GM18870 (cell line): Measurements from ENCODE around the gene RPL37.
"Not testable (repeated sequence)": the region's sequence is repeated elsewhere in the genome, so short reads cannot be mapped to it uniquely, and the experiment has no call there.

Source experiments
- ATAC-seq: cut with Tn5 transposase; IDR thresholded peaks from one replicate; pipeline ENCODE4 v1.9.1; 2021; ENCODE audit warnings: moderate library complexity; ENCODE audit not compliant: unreplicated experiment

The RPL37 gene

DNA sequence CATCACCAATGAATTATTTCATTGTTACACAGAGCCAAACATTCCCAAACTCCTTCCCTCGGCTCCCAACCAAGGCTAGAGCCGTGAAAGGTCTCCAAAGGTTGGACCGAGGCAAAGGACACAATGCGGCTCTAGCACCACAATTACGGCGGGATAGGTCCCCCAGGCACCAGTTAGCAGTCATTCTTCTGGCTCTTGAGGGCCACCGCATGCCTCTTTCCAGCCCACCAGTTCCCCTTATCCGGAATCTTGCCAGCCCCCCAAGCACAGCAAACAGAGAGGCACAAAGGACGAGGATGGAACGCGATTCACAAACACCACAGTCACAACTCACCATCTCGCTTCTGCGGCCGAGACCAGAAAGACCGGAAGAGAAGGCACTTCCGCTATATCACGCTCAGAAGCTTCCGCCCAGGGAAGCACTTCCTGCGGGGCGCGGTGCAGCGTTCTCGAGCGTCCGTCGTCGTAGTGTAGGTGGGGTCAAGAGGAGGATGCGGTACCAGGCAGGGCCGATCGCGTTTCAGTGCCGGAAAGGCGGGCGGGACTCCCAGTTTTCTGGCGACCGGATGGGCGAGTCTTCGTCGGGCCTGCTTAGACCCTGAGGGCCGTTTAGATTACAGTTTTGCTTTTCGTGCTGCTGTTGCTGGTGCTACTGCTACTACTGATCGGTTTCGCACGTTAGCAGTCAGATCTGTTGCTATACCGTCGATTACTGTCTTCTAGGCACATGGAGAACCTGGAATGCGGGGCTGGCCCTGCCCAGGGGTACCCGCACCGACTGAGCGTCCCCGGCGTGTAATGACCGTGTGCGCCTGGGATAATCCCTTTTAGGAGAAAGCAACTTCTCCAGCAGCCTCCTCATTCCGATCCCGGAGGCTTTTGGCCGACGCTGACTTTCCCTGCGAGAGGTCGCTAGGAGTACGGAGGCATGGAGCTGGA is at the start of gene RPL37:
Gene RPL37, minus strand, starts transcription at position 374 of the 939 bp plus-strand sequence. Its CDS starts 37 bp downstream, at position 337.
- ATAC-seq, result peak; percentile 95

DNA sequence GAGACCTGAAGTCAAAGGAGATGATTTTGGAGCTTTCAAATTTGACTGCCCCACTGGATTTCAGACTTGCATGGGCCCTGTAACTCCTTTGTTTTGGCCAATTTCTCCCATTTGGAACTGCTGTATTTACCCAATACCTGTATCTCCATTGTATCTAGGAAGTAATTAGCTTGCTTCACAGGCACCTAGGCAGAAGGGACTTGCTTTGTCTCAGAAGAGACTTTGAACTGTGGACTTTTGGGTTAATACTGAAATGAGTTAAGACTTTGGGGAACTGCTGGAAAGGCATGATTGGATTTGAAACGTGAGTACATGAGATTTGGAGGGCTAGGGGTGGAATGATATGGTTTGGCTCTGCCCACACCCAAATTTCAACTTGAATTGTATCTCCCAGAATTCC is 48.0 kb upstream of the RPL37 start:
- not testable (repeated sequence) for ATAC-seq

DNA sequence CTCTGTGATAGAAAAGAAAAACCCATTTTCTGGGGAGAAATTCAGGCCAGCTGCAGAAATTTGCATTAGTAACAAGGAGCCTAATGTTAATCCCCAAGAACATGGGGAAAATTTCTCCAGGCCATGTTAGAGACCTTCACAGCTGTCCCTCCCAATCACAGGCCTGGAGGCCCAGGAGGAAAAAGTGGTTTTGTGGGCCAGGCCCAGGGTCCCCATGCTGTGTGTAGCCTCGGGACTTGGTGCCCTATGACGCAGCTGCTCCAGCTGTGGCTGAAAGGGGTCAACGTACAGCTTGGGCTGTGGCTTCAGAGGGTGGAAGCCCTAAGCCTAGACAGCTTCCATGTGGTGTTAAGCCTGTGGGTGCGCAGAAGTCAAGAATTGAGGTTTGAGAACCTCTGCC is 47.3 kb upstream of the RPL37 start:
- no peak for ATAC-seq

DNA sequence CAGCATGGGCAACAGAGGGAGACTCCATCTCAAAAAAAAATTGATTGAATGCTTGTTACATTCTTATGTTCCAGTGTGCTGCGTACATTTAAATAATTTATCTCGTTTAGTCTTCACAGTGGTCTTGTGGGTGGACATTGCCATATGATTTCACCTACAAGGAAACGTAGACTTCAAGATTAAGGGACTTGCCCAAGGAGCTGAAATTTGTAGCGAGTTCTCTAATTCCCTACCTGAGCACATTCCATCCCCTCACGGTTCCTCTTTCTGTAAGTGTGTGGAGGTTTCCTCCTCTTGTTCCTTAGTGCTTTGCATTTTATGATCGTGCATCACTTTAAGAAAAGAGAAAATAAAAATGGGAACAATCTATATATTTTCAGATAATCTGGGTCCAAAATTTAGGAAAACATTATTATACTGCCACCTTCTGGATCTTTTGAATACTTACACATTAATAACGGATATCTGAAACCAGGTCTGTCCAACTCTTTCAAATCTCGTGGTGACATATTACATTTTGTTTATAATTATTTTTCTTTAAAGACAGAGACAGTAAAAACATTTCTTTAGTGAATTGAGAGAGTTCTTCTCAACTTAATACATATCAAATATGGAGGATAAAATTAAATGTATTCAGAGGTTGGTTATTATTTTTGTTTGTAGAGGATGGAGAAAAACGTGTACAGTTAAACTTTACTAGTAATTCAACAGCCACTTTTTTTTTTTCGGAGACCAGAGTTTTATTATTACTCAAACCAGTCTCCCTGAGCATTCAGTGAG is 44.3 kb upstream of the RPL37 start:
- peak; percentile 73 for ATAC-seq

DNA sequence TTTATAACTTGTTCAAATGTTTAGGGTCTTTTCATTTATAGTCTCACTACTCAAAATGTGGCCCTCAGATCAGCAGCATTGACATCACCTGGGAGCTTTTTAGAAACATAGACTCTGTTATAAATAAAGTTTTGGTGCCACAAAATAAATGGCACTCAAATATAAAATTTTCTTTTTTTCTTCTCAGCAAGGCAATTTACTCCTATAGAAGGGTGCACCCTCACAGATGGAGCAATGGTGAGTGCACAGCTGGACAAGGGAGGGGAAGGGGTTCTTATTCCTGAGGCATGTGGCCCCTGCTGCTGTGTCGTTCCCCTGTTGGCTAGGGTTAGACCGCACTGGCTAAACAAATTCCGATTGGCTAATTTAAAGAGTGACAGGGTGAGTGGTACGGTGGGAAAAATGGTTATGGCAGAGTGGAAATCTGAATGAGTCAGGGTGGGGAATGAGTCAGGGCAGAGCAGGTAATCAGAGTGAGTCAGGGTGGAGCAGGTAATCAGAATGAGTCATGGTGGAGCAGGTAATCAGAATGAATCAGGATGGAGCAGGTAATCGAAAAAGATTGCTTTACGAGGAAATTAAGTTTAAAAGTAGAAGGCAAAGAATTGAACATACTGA is 42.5 kb upstream of the RPL37 start:
- no peak for ATAC-seq

DNA sequence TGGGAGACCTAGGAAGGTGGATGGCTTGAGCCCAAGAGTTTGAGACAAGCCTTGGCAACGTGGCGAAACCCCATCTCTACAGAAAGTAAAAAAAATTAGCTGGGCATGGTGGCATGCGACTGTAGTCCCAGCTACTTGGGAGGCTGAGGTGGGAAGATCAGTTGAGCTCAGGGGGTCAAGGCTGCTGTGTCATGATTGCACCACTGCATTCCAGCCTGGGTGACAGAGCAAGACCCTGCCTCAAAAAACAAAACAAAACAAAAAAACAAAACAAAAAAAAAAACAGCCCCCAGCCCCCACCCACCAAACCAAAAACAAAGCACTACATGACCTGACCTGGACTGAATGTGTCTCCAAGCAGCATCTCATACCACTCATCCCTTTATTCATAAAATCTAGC is 40.9 kb upstream of the RPL37 start:
- ATAC-seq, result no peak

DNA sequence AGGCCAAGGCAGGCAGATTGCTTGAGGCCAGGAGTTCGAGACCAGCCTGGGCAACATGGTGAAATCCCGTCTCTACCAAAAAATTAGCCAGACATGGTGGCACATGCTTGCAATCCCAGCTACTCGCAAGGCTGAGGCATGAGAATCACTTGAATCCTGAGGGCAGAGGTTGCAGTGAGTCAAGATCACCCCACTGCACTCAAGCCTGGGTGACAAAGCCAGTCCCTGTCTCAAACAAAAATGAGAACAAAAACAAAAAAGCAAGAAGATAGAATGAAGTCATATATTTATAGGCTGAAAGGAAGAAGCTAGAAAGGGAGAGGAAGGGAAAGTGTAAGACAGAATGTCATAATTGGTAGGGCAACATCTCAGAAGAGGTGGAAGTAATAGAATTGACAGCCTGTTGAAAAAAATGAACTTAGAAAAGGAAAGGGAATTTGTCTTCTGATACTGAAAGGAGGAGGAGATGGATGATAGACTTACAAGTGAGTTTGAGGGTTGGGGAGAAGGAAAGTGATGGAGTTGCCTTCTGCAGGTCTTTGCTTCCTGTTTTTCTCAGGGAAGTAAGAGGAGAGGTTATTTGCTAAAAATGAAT is 38.4 kb upstream of the RPL37 start:
- ATAC-seq, result no peak

DNA sequence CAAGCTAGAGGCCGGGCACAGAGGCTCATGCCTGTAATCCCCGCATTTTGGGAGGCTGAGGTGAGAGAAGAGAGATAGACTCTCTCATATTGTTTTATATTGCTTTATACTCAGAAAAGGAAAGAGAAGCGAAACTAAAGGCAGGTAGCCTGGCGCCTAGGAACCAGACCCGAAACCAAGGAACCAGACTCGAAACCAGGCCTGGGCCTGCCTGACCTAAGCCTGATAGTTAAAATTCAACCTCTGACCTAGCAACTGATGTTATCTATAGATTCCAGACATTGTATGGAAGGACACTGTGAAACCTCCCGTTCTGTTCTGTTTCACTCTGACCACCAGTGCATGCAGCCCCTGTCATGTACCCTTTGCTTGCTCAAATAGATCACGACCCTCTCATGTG is 37.2 kb upstream of the RPL37 start:
- ATAC-seq, result not testable (repeated sequence)

DNA sequence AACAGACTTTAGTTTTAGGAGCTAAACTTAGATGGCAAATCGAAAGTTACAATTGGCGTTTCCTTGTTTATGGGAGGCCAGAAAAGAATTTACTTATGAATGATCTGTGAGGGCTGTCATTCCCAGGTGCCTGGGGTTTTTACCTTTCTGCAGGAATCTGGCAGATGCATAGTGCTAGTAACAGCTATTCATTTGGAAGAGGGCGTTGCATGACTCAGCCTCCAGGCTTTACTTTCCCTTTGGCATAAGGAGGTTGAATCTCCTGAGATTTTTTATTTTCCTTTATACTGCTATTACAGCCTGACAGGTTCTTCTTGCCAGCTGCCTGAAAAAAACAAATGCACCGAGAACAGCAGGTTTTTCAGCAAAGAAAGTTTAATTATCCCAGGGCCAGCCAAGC is 36.2 kb upstream of the RPL37 start:
- ATAC-seq, result no peak

DNA sequence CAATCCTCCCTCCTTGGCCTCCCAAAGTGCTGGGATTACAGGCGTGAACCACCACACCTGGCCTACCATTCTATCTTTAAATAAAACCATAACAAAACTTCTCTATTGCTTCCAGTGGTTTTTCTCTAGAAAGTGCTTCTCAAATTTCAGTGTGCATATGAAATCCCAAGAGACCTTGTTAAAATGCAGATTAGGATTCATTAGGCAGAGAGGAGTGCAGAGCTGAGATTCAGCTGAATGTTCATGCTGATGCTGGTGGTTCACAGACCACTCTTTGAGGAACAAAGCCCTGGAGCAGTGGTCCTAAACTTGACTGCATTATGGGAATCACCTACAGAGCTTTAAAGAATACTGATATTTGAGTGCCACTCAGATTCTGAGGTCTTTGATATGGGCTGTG is 34.4 kb upstream of the RPL37 start:
- no peak for ATAC-seq

DNA sequence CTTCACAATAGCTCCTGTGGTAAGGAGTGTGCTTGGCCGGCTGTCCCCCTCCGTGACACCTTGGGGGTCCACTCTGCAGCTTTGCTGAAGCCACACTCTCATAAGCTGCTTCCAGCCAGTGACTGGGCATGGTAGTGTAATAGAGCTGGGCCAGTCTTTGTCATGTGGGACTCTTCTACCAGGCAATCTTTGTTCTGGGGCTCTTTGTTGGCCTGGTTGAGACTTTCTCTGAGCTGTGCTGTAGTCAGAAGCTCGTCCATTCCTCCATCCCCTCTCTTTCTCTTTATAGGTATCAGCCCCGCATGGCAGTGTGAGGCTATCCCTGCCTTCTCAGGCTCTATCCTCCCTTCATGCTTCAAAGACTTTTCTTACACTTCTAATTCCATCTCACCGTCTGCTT is 31.8 kb upstream of the RPL37 start:
- ATAC-seq, result no peak

DNA sequence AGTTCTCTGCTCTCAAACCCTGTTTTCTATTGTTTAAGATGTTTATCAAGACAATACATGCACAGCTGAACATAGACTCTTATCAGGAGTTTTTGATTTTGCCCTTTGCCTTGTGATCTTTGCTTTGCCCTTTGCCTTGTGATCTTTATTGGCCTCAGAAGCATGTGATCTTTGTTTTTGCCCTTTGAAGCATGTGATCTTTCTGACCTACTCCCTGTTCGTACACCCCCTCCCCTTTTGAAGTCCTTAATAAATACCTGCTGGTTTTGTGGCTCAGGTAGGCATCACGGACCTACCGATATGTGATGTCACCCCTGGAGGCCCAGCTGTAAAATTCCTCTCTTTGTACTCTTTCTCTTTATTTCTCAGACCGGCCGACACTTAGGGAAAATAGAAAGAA is 30.0 kb upstream of the RPL37 start:
- not testable (repeated sequence) for ATAC-seq

DNA sequence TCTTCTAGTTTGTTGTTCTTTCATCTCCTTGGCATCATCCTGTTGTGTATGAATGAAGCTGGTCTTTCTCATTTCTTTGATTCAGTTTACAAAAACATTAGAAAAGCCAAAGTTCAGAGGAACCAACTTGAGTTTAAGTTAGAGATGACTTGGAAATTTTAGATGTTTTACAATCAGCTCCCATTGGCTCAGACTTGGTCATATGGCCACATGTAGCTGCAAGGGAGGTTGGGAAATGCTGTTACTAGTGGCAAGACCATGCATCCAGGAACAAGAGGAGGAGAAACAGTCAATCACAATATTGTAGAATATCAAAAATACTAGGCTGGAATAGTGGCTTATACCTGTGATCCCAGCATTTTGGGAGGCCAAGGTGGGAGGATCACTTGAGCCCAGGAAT is 25.7 kb upstream of the RPL37 start:
- no peak for ATAC-seq

DNA sequence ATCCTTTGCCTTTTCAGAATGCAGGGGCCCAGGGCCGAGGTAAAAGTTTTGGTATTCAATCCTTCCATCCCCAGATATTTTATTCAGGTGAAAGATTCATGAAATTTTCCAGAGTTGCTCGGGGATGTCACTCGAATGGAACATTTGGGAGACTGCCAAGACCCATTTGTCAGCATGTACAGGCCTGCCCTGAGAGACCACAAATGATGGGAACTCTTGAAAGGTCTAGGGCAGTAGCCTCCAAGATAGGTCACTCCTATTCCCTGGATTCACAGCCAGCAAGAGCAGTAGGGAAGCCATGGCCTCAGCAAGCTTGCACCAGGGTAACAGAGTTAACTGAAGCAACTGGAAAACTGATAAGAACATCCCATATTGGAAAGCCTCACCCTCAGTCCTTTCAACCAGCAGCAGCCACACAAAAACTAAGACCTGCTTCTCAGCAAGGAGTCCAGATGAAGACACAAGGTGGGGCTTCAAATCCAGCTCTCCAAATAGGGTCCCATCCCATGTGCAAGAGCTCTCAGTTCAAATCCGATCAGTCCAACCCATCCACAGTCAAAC is 18.7 kb upstream of the RPL37 start:
- no peak for ATAC-seq

DNA sequence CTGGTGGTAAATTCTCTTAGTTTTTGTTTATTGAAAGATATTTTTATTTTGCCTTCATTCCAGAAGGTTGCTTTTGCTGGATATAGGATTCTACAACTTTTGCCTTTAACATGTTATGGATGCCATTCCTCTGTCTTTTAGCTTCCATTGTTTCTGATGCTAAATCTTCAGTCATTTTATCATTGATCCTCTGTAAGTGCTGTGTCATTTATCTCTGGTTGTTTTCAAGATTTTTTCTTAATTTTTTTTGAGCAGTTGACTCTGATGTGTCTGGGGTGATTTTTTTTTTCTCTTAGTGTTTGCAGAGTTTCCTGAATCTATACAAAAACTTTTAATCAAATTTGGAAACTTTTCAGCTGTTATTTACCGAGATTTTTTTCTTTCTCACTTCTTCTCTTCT is 12.5 kb upstream of the RPL37 start:
- ATAC-seq, result no peak

DNA sequence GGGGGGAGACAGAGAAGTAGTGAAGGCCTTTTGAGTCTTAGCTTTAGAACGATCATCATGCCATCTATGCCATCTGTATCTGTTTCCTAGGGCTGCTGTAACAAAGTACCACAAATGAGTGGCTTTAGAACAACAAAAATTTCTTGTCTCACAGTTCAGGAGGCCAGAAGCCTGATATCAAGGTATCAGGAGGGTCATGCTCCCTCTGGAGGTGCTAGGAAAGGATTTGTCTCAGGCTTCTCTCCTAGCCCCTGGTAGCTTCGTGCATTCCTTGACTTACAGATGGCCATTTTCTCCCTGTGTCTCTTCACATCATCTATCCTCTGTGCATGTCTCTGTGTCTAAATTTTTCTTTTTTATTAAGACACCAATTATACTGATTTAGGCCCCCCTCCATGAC is 11.3 kb upstream of the RPL37 start:
- no peak for ATAC-seq

DNA sequence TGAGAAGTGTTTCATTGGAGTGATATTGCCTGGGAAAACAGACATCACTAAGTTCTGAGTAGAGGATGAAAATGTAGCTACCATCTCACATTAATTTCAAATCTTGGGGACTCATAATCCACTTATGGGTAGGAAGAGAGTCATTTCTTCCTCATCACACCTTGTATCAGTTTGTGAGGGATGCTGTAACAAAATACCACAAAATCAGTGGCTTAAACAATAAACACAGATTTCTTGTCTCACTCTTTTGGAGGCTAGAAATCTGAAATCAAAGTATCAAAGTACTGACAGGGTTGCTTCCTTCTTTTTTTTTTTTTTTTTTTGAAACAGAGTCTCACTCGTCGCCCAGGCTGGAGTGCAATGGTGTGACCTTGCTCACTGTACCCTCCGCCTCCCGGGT is 9.5 kb upstream of the RPL37 start:
- no peak for ATAC-seq

DNA sequence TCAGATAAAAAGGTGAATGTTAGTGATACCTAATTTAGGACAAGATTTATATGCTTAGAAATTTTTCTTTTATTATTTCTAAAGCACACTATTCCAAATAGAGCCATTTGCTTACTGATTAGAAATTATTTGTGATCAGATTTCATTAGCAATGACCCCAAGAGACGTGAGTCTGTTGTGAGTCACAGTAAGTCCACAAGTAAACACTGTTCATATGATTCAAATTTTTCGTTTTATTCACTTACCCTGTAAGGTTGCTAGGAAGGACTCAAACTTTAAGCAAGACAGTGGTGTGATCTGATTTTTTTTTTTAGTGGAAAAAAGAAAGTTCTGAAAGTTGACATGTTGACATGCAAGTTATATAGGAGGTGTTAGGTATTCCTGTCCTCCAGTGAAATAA is 7.3 kb upstream of the RPL37 start:
- ATAC-seq, result no peak

DNA sequence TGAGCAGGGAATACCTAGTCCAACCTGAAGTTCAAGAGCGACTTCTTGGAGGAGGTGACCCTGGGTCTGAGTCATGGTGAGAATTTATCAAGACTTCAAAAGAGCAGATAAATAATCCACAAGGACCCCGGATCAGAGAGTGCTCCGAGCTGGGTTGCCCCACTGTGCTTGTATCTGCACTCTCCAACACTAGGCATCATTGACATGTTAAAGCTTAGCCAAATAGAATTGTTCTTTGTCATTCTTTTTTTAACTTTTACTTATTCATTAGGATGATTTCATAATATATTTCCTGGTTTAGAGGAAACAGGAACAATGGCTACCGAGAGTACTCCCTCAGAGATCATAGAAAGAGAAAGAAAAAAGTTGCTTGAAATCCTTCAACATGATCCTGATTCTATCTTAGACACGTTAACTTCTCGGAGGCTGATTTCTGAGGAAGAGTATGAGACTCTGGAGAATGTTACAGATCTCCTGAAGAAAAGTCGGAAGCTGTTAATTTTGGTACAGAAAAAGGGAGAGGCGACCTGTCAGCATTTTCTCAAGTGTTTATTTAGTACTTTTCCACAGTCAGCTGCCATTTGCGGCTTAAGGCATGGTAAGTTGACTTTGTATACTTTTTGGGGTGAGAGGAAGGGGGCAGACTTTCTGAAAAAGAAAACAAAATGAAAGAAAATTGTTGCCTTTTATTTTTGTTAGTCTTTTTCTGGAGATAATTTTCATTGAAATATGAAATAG is 6.2 kb upstream of the RPL37 start, which contains the start of gene CARD6:
Gene CARD6, plus strand, starts transcription at position 300 of the 738 bp plus-strand sequence. Its CDS starts 16 bp downstream, at position 316.
- ATAC-seq, result peak; percentile 51

DNA sequence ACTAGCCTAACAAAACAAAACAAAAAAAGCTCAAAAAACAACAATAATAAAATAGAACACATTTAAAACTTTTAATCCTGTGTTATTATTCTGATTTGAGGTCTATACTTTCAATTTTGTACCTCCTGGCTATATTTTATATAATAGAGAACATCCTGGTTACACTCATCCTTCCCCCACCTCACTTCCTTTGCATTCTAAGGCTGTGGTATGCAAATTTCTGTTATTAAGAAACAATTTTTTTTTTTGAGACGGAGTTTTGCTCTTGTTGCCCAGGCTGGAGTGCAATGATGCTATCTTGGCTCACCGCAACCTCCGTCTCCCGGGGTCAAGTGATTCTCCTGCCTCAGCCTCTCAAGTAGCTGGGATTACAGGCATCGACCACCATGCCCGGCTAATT is 3.1 kb upstream of the RPL37 start:
- no peak for ATAC-seq
